HPDE6-E6E7 (cell line): ENCODE data around the gene PRCD.
A peak's percentile ranks its signal among the peaks of the same experiment; 100 is the strongest.

Experiments used
- DNase-seq: peaks from one replicate; pipeline ENCODE4 v3.0.0; 2011; ENCODE audit warnings: missing footprints; ENCODE audit errors: extremely low spot score

Gene PRCD

DNA sequence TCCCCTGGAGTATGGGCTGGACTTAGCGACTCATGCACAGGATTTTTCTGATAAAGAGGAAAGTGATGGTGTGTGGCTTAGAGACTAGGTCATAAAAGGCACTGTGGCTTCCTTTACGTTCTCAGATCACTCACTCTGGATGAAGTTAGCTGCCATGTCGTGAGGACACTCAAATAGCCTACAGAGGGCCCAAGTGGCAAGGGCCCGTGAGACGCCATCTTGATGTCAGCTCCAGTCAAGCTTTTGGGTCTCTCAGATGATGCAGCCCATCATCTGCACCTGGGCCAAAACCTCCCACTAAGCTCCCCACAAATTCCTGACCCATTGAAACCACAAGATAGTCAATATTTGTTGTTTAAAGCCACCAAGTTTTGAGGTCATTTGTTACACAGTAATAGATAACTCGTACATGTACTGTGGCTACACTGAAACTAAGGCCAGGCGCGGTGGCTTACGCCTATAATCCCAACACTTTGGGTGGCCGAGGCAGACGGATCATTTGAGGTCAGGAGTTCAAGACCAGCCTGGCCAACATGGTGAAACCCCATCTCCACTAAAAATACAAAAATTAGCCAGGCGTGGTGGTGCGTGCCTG is 31.1 kb downstream of the PRCD start:
- DNase-seq, result no peak

DNA sequence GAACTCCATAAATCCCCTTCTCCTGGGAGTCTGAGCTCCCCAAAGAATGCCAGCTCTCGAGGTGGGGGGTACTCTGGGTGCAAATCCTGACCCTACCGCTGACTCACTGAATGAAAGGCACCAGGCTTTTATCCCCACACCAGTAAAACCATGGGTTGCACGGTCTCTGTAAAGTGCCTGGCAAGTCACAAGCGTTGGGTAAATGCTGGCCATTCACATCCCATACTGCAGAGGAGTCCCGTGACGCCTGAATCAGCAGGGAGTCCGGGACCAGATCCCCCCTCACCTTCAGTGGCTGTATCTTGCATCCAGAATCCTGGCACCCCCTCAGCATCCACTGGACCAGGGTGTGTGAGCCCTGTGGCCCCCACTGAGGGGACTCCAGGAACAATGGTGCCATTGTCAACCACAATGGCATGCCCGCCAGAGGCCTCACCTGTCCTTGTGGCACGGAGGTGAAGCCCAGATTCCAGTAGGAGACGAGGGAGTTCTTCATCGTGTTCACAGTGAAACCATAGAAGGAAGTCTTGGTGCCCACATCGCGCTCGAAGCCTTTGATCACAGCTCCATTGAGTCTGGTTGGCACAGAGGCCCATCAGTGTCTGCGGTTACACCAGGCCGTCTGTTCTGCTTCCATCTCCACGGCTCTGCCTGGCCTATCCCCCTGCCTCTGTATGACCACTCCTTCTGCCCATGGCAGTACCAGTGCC is 32.5 kb downstream of the PRCD start:
- no peak for DNase-seq

DNA sequence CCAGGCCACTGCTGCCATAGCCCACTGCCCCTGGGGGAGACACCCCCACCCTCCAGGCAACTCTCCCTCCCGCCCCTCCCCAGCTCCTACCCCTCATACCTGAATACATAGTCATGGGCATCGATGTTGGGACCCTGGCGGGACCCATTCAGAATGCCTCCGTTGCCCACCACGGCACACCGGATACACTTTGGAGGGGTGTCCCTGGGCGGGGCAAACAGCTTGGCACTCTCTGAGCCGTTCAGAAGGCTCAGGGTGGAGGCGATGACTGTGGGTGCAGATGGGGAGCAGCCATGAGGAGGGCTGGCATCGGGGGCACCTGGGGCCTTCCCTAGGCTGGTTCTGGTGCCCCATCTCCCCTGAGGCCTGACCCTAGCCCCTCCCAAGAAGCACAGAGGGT is 33.3 kb downstream of the PRCD start:
- DNase-seq, result no peak

DNA sequence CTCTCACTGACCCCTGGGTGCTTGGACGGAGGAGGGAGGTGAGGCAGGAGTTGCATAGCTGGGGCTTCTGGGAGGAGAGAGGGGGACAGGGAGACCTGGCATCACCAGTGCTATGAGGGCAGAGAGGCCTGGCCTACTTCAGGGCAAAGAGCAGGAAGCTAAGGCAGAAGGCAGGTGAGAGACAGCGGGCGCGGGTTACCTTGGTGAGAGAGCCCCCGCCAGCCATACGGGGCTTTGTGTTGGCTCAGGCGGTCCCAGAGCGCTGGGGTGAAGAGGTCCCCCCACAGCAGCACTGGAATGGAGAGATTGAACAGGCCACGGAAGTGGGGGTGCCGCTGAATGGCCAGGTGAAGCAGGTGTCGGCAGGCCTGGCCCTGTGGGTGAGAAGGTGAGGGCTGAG is 34.3 kb downstream of the PRCD start:
- DNase-seq, result no peak

DNA sequence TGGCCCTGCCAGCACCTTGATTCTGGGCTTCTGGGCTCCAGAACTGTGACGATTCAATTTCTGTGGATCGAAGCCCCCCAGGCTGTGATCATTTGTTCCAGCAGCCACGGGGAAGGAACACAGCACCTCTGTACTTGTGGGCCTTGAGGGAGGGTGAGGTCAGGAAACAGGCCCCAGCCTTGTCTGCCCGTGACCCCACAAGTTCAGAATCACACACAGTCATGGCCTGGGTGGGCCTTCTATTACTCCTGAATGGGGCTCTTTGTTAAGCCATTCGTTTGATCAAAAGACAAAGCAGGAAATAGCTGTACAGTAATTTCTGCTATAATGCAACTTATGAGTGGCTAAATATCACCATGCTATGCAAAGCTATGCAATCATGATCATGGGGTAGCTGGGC is 35.7 kb downstream of the PRCD start:
- no peak for DNase-seq

DNA sequence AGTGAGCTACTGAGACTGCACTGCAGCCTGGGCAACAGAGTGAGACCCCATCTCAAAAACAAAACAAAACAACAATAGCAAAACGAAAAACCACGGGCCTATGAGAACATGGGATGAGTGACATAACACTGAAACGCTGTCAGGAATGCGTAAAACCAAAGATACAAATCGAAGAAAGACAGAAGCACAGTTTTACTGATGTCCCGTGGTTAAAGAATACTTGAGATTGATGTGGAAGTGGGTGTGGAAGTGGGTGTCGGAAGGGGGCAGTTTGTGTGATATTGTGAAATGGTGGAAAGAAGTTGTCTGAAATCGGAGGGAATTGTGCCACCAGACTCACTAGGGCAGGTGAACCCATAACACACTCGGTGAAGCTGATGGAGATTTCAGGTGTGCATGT is 36.3 kb downstream of the PRCD start:
- DNase-seq, result no peak

DNA sequence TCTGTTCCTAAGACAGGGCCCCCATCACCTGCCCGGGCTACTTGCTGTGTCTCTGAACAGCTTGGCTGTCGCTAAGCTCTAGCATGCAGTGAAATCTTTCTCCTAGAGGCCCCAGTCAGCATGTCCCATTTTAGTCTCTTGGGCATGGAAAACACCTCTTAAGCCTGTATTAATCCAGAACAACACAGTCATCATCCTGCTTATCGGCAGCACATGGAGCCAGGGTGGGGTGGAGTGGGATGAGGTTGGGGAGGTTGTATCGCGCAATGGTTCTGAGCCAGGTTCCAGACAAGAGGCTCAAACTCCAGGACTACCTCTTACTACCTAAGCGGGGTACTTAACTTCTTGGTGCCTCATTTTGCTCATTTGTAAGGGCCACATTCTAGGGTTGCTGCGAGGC is 38.0 kb downstream of the PRCD start:
- no peak for DNase-seq

DNA sequence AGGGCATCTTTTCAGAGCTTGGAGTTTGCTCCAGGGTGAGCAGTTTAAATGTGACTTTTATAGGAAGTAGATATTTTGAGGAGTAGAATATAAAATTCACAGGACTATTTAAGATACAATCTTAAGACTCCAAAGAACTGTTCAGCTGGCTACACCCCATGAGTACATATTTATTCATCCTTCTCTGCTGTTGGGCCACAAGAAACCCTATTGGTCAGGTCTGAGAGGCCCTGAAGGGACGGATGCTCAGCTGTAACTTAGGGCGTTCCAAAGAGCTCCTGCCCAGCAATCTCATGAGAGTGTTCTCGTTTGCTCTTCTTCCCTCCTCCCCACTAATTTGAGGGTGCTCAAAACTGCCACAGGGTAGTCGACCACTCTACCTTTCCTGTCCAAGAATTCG is 38.5 kb downstream of the PRCD start:
- DNase-seq, result peak; percentile 60

DNA sequence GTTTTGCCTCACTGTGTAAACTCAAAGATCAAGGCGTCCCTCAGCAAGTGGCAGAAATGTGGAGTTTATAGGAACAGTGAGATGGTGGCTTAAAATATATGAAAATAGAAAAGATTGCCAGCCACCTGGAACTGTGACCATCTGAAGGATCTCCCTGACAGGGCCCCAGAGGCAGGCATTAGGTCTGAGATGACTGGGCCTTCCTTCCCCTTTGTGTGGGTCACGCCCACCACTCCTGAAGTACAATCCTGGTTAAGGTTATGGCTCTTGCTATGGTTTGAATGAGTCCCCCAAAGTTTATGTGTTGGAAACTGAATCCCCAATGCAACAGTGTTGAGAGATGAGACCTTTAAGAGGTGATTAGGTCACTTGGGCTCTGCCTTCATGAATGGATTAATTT is 39.4 kb downstream of the PRCD start:
- DNase-seq, result no peak

DNA sequence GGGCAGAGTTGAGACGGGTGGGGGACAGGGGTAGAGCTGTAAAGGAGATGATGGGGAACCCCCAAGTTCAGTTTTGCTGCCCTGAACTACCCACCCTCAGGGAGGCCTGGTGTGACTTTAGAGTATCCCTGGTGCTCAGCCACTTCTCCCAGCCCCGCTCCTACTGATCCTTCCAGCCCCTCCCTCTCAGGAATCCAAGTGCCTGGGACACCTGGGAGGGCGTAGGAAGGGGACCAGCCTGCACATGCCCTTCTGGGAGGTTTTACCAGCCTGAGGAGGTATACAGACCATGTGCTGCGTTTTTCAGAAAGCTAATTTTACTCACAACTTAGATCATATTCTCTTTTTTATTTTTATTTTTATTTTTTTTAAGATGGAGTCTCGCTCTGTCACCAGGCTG is 41.7 kb downstream of the PRCD start:
- no peak for DNase-seq

DNA sequence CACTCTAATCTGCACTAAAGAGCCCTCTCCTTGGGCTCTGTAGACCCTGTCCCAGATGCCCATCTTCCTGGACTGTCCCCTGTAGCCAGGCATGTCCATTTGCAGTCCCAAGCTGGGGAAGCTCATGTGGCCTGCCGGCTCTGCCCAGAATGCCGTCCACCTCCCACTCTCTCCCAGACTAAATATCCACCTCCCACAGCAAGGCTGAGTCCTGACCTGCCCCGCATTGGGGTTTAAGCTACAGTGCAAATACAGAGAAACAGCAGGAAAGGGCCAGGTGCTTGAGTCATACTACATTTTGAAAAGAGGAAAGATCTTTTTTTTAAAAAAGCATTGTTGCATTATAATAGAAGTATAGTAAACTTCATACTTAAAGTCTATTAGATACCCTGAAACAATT is 42.8 kb downstream of the PRCD start:
- no peak for DNase-seq

DNA sequence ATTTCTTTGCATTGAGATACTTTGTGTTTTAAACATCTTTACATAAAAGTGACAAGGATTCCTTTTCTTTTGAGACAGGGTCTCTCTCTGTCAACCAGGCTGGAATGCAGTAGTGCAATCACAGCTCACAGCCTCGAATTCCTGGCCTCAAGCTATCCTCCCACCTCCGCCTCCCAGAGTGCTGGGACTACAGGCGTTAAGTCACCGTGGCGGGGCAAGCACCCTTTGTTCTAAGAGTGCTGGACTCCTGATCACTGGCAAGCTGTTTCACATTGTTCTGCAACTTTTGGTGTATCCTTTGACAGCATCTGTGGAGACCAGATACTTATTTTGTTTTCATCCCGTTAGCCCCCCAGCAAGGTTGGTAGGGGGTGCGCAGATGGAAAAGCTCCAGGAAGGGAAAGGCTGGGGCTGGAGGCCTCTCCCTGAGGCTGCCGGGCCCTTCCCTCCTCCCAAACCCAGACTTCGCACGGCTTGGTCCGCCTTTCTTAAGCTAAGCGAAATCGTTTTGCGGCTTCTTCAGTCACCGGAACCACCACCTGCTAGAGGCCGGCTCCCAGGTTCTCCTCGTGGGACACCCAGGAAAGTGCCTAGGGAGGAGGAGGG is 44.7 kb downstream of the PRCD start:
- DNase-seq, result no peak

DNA sequence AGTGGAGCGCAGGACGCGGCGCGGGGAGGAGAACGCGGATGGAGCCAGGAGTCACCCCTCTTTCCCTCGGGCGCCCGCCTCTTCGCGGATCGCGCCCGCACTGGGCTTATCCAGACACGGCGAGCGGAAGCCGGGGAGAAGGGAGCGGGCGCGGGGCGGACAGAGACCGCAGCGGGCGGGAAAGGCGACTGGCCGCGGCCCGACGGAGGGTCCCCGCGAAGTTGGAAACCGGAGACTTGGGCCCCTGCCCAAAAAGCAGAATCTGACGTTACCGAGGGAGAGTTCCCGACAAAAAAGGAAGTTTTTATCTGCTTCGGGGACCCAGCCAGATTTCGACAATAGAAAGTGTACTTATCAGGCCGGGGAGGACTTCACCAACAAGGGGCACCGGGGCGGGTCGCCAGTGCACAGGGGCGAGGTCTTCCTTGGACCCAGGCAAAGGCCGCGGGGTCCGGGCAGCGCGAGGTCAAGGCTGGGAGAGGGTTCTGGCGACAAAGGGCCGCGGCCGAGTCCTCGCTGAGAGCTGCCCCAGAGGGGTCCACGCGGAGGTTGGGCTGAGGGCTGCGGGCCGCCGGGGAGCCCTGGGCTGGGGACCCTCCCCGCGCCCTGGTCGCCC is 45.3 kb downstream of the PRCD start:
- DNase-seq, result no peak

DNA sequence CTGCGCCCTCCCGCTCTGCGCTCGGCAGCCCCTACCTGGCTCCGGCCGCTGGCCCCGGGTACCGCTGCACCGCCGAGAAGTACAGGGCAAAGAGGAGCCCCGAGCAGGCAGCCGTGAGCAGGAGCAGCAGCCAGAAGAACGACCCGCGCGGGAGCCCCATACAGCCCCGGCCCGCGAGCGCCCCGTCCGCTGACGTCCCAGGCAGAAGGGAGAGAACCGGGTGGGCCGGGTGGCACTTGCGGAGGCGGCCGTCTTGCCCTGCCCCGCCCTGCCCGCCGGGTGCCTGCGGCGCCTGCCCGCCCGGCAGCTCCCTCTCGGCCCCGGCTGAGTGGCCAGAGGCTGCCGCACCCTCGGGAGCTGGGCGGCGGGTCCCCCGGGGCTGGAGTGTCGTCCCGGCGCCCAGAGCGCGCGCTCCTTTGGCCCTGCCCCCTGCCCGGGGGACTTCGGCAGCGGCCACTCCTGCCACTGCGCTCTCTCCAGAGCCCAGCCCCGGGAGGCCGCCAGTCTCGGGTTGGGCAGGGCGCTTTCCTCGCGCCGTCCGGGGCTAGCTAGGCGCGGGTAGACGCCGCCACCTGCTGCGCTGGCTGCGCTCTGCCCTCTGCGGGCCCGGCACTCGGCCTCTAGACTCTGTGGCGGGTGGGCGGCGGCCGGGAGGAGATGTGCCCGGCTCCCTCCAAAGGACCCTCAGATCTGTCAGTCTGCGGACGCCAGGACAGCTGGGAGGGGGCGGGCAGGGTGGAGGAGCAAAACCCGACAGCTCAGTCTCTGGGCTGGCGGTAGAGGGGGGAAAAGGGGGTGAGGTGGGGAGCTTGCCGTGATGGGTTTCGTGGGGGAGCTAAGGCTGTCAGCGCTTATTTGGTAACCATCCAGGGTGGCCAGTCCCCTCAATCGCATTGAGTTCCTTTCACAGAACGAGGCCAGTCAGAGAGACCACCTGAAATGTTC is 46.1 kb downstream of the PRCD start, which contains the start of gene ST6GALNAC2:
TSS of gene ST6GALNAC2 (minus strand) at position 212 of the 945 bp plus-strand sequence. CDS start at position 160, 52 bp downstream.
- DNase-seq, result peak; percentile 55

DNA sequence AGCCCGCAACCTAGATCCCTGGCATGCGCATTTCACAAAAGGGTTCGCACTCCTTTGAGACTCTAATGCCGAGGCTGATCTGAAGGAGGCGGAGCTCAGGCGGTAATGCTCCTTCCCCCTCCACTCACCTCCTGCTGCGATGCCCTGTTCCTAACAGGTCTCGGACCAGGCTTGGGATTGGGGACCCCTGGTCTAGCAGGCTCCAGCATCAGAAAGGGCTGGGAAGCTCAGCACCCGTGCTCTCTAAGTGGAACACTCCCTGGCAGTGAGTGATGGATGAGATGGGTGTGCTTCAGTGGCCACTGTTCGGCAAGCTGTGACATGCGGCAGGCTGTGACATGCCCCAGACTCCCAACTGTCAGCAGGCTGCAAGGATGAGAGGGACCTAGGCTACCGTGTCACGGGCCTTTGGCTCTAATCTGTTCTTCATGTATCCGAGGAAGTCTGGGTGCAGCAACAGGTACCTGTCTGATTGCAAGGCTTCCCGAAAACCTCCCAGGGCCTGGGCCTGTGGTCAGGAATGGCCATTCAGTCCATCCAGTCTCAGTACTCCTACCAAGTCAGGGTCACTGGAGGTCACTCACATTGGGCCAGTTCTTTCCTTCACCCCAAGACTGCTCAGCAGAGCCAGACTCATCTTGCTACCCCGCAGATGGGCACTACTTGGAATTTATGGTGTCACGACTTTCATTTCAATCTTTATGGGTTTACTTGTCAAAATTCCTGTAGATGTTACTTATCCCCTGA is 47.1 kb downstream of the PRCD start:
- DNase-seq, result no peak

DNA sequence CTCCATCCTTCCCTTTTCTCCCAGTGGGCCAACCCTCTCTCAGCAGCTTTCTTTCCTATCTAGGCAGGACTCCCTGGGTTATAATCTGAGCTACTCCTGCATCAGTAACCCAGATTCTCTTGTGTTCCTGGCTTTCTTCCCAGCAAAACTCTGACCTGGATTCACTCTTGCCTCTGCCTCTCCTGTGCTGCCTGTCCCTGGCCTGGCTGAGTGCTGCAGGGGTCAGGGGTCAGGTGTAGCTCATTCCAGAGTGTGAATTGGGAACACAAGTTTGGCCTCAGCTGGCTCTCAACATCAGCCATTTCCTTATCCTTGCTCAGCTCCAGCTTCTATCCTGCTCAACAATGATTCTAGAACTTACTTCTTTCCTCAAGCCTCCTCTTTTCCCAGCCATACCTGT is 48.3 kb downstream of the PRCD start:
- no peak for DNase-seq

DNA sequence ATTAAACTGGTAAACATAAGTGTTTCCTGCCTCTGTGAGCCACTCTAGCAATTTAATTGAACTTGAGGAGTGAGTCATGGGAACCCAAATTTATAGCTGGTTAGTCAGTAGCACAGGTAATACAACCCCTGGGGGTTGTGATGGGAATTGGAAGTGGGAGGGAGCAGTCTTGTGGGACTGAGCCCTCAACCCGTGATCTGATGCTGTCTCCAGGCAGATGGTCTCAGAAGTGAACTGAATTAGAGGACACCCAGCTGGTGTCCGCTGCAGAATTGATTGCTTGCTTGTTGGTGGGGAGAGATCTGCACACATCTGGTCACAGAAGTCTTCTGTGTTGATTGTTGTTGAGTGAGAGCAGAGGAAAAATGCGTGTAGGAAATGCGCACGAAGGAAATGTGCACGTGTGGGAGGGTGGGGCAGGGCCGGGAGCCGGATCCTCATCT is 53.6 kb downstream of the PRCD start:
- DNase-seq, result no peak

DNA sequence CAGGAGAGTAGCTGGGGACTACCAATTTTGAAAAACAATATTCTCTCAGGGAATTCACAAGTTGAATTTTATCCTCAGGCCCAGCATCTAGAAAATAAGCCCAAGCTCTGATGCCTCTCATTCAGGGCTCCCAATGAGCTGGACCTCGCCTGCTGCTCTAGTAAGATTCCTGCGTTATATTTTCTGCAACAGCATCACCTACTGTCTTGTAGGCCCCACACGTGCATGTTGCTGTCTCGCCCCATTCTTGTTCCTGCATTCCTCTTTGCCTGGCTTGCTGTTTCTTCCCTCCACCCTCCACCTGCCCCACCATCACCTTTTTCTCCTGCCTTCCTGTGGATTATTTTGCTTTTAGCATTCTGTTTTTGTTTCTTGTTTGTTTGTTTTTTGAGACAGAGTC is 54.1 kb downstream of the PRCD start:
- DNase-seq, result no peak

DNA sequence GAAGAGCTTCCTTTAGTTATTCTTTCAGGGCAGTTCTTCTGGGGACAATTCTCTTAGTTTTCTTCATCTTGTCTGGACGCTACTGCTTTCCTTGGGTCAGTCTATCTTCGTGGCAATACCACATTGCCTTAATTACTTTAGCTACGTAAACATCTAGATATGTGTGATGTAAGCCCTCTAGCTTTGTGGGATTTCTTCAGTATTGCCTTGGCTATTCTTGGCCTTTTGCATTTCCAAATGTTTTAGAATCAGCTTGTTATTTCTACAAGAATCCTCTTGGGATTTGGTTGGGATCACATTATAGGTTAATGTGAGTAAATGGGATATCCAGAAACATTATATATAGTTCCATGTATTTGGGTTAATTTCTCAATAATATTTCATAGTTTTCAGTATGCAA is 54.8 kb downstream of the PRCD start:
- no peak for DNase-seq
